Bone marrow (tissue), 2 donors: ENCODE measurements around the gene AKAP13.
A peak's percentile ranks its signal among the peaks of the same experiment; 100 is the strongest.
"Not testable (repeated sequence)": the region's sequence is repeated elsewhere in the genome, so short reads cannot be mapped to it uniquely, and the experiment has no call there.

Experiments
- DNase-seq, 2 donors: peaks; one replicate each; lab custom pipeline; 2025; lab: John Stamatoyannopoulos, UW

Gene AKAP13

GRCh38 chr15:85477061-85477460 is 96.7 kb downstream of the AKAP13 start:
- DNase-seq: no peak

GRCh38 chr15:85477730-85478129 is 97.3 kb downstream of the AKAP13 start:
- no peak for DNase-seq

- no peak for DNase-seq
Observed at GRCh38 chr15:85479071-85479647, 98.8 kb downstream of the AKAP13 start.

GRCh38 chr15:85480923-85481322 is 100.5 kb downstream of the AKAP13 start:
- DNase-seq: no peak

GRCh38 chr15:85481543-85481942 is 101.1 kb downstream of the AKAP13 start:
- DNase-seq: not testable (repeated sequence)

- peak in 1 of 2 donors; percentile 81 for DNase-seq
Observed at GRCh38 chr15:85482894-85483293, 102.5 kb downstream of the AKAP13 start.

GRCh38 chr15:85483955-85484354 is 103.6 kb downstream of the AKAP13 start:
- not testable (repeated sequence) for DNase-seq

GRCh38 chr15:85484923-85485322 is 104.5 kb downstream of the AKAP13 start:
- not testable (repeated sequence) for DNase-seq

- DNase-seq: peak in 1 of 2 donors; percentile 70
Observed at GRCh38 chr15:85485956-85486567, 105.7 kb downstream of the AKAP13 start.

- DNase-seq: not testable (repeated sequence)
Observed at GRCh38 chr15:85487796-85488195, 107.4 kb downstream of the AKAP13 start.

- no peak for DNase-seq
Observed at GRCh38 chr15:85488997-85489396, 108.6 kb downstream of the AKAP13 start.

- DNase-seq: no peak
Observed at GRCh38 chr15:85489773-85490493, 109.5 kb downstream of the AKAP13 start.

GRCh38 chr15:85490856-85491255 is 110.5 kb downstream of the AKAP13 start:
- DNase-seq: no peak

GRCh38 chr15:85491691-85492090 is 111.3 kb downstream of the AKAP13 start:
- DNase-seq: no peak

GRCh38 chr15:85492406-85492805 is 112.0 kb downstream of the AKAP13 start:
- DNase-seq: no peak

GRCh38 chr15:85493260-85493659 is 112.9 kb downstream of the AKAP13 start:
- DNase-seq: no peak

GRCh38 chr15:85494048-85494777 is 113.8 kb downstream of the AKAP13 start:
- no peak for DNase-seq

GRCh38 chr15:85495096-85495495 is 114.7 kb downstream of the AKAP13 start:
- DNase-seq: no peak

GRCh38 chr15:85495544-85495943 is 115.1 kb downstream of the AKAP13 start:
- DNase-seq: no peak

GRCh38 chr15:85496151-85496550 is 115.7 kb downstream of the AKAP13 start:
- DNase-seq: no peak

GRCh38 chr15:85496551-85497171 is 116.3 kb downstream of the AKAP13 start:
- DNase-seq: no peak

GRCh38 chr15:85497172-85497569 is 116.8 kb downstream of the AKAP13 start:
- DNase-seq: no peak
